Right lung (tissue), 10 donors: ENCODE results near the gene ZNF619. TPM values are rescaled to one million over a fixed set of nuclear protein-coding genes. Genes with fewer than 3 reads are reported as not detected.
"Not testable (repeated sequence)": the region's sequence is repeated elsewhere in the genome, so short reads cannot be mapped to it uniquely, and the experiment has no call there.

Experiments
- DNase-seq, 2 donors: peaks; one replicate each; pipeline ENCODE4 v3.0.0-alpha.2; 2013
- long read RNA-seq, 8 donors: transcript quantifications; one replicate each; lab custom pipeline, GENCODE V29; 2026
- polyA plus RNA-seq, 5 donors: library from polyadenylated mRNA; unstranded; fragments of 120-200 nt; gene quantifications; one replicate each; pipeline versions ENCODE4 v1.2.1 to v1.2.3, GENCODE V29; 2013; ENCODE audit warnings: inconsistent platforms in 1 of 5, low replicate concordance in 1 of 5; ENCODE audit not compliant: insufficient read length in 5 of 5, insufficient read depth in 1 of 5

The ZNF619 gene
- polyA plus RNA-seq = 1 to 10 TPM; 5.4 to 8.1 (median 7.1) TPM
- long read RNA-seq, donor 1 = 0 reads
- long read RNA-seq, donor 2 = 0 reads
- long read RNA-seq, donor 3, partial matches to known transcripts = 0 of 1 reads
- long read RNA-seq, donor 3, other reads (novel, unspliced or antisense) = 0 of 1 reads
- long read RNA-seq, donor 4 = 0 reads
- long read RNA-seq, donor 5, partial matches to known transcripts = 0 of 1 reads
- long read RNA-seq, donor 5, other reads (novel, unspliced or antisense) = 0 of 1 reads
- long read RNA-seq, donor 6 = 0 reads
- long read RNA-seq, donor 7, full-length matches to known transcripts = 1 of 1 reads
- long read RNA-seq, donor 7, partial matches to known transcripts = 0 of 1 reads
- long read RNA-seq, donor 7, other reads (novel, unspliced or antisense) = 0 of 1 reads
- long read RNA-seq, donor 8 = 0 reads

- peak; percentile 72 to 74 for DNase-seq
Measured at GRCh38 chr3:40476478-40477470, at the start of gene ZNF619. TSS of gene ZNF619 (plus strand) at chr3:40477122. CDS start at chr3:40477980, 858 bp downstream.

GRCh38 chr3:40432793-40433192, 44.1 kb upstream of the ZNF619 start:
- no peak for DNase-seq

- DNase-seq = no peak
Measured at GRCh38 chr3:40437889-40438288, 39.0 kb upstream of the ZNF619 start.

DNA sequence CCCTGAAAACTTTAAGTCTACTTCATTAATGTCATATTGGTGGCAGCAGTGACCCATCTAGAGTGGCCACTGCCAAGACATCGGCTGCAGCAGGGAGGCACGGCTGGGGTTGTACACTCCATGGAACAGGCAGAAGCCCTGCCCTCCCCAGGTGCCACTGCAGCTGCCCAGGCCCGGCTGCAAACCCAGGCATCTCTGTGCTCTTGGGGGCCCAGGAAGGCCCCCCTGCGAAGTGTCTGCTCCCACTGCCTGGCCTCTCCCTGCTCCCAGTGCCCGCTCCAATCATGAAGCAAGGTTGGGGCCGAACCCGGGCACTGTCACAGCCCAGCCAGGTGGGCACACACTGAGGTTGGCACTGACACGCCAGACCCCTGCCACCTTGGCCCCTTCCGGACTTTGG, 31.9 kb upstream of the ZNF619 start:
- DNase-seq = no peak

DNA sequence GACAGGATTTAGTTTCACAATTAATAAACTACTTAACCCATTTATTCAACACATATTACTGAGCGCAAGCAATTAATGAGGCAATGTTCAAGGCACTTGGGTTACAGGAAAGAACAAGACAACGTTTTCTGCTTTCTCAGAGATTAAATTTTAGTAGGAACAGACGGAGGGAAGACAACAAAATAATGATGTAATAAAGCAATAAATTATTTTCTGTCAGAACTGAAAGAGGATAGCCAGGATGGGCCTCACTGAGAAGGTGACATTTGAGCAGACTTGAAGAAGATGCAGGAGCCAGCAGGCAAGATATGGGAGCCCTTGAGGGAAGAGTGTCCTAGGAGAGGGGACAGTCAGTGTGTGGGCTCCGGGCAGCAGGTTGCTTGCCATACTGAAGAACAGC, 31.0 kb upstream of the ZNF619 start:
- no peak for DNase-seq

DNA sequence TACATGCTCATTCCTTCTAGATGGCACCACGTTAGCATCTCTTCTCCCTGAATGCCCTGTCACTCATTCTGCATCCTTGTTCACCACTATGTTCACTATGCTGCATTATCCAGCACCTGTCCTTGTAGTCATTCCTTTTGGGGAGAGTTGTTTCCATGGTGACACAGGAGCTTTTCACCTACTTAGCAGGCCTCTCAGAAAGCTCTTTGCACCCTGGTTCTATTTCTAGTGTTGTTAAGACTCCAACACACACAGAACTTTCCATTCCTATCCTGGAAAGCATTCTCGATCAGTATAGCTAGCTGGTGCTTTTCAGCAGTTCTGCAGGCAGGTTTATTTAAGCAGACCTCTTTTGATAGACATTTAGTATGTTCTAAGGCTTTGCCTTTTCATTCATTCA, 26.5 kb upstream of the ZNF619 start:
- no peak for DNase-seq

DNA sequence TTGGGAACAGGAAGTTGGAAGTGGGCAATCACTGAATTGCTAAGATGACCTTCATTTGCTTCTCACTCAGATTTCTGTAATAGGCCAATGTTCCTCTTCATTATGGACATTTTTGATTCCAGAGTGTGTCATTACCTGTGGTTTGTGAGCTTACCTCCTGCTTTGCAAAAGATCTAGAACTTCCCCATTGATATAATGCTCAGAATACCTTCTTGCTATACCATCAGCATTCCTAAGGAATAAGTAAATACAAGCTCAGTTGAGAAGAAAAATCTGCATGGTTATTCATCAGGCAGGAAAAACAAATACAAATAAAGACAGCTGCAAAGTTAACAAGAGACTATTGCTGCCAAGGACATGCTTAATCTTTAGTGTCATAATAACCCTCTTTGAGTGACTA, 25.4 kb upstream of the ZNF619 start:
- DNase-seq = no peak

GRCh38 chr3:40452057-40452456, 24.9 kb upstream of the ZNF619 start:
- no peak for DNase-seq

DNA sequence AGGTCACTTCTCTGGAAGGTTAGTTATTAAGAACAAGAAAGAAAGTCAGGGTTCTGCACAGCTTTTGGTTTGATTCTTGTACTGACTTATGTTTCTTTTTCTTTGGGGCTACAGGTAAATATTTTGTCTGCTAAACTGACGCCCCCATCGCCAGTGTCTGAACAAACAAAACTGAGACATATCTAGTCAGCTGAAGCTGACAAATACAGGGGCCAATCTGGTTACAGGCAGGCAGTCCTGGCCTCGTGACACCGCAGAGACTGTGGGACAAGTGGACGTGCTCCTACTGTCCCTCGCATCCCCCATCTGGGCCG, 24.4 kb upstream of the ZNF619 start:
- DNase-seq = no peak

DNA sequence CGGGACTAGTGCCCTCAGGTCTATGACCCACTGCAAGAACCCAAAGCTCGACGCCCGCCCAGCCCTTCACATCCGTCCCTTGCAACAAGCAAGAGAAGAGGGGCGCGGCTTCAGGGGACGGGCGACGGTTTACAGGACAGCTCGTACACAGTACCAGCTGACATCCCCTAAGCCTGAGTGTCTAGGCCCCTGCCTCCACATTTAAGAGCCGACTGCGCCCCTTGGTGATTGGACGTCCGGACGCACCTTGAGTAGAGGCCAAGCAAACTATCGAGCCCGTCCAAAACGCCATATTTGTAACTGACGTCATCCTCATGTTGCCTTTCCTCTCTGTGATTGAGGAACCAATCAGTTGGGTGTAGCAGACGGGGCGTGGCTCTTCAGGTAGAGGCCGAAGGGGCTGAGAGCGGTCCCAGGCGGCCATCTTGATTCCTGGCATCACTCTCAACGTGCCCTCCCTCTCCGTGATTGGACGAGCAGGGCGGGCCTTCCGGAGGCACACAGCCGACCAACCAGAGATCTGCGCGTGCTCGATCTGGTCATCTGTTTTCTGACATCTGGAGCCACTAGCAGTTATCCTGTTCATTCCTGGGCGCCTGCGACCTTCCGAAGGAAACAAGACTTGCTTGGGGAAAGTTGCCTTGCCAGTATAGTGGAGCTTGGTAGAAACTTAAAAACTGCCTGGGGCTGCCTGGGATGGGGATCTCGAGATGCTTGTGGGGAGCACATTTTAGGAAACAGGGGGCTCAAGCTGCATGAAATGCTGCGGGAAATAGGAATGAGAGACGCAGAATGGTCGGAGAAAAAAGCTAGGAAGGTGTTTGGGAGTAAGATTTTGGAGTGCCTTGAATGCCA, 23.8 kb upstream of the ZNF619 start:
- peak; percentile 96 to 98 for DNase-seq

- no peak for DNase-seq
Measured at GRCh38 chr3:40453933-40454332, 23.0 kb upstream of the ZNF619 start.

DNA sequence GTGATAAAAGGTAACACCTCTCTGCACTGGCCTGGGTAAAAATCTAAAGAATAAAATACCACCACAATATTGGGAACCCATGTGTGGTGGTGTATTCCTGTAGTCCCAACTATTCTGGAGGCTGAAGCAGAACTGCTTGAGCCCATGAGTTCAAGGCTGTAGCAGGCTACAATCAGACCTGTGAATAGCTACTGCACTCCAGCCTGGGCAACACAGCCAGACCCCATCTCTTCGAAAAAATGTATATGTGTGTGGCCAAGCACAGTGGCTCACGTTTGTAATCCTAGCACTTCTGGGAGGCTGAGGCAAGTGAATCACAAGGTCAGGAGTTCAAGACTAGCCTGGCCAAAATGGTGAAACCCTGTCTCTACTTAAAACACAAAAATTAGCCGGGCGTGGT, 21.6 kb upstream of the ZNF619 start:
- no peak for DNase-seq

DNA sequence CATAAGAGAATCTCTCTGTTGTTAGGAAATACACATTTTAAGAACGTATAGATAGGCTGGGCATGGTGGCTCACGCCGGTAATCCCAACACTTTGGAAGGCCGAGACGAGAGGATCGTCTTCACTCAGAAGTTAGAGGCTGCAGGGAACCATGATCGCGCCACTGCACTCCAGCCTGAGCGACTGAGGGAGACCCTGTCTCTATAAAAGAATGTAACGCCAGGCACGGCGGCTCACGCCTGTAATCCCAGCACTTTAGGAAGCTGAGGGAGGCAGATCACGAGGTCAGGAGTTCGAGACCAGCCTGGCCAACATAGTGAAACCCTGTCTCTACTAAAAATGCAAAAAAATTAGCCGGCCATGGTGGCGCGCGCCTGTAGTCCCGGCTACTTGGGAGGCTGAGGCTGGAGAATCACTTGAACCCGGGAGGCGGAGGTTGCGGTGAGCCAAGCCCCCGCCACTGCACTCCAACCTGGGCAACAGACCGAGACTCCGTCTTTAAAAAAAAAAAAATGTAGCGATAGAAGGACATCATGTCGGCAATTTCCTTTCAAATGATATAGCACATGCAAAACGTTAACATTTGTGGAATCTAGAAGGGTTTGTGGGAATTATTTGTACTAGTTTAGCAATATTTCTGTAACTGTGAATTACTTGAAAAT, 20.5 kb upstream of the ZNF619 start:
- no peak for DNase-seq

- peak; percentile 96 for DNase-seq
Measured at GRCh38 chr3:40456940-40457823, 19.7 kb upstream of the ZNF619 start, which contains the start of gene RPL14. TSS of gene RPL14 (plus strand) at chr3:40457339. CDS start at chr3:40457472, 133 bp downstream.

DNA sequence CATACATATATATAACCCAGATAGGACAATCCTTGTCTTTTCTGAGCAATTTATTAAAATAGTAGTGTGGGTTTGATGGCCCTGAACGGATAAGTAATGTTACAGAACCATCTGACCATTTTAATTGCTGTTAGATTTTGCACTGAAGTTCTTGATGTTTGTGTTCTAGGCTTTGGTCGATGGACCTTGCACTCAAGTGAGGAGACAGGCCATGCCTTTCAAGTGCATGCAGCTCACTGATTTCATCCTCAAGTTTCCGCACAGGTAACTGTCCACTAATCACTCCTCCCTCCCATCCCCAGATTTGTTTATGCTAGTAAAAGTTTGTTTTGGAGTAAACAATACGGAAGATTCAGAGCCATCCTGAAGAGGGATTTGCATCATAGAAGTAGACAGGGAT, 18.4 kb upstream of the ZNF619 start:
- no peak for DNase-seq

DNA sequence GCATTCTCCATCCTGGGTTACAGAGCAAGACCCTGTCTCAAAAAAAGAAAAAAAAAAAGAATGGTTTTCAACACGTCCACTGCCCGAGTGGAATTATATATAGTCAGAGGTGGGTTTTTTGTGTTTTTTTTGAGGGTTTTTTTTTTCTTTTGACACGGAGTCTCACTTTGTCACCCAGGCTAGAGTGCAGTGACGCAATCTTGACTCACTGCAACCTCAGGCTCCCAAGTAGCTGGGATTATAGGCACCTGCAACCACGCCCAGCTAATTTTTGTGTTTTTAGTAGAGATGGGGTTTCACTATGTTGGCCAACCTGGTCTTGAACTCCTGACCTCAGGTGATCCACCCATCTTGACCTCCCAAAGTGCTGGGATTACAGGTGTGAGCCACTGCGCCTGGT, 16.4 kb upstream of the ZNF619 start:
- not testable (repeated sequence) for DNase-seq

DNA sequence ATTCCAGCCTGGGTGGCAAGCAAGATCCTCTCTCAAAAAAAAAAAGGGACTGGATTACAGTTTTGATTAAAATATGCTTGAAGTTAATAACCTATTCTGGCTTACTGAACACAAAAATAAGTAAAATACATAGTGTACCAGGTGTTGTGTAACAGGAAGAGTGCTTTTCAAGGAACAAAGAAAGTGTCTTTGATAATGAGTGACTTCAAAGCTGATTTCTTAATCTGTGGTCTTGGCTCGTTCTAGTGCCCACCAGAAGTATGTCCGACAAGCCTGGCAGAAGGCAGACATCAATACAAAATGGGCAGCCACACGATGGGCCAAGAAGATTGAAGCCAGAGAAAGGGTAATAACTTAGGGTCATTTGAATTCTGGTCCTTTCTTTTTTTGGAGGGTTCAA, 15.8 kb upstream of the ZNF619 start:
- no peak for DNase-seq

DNA sequence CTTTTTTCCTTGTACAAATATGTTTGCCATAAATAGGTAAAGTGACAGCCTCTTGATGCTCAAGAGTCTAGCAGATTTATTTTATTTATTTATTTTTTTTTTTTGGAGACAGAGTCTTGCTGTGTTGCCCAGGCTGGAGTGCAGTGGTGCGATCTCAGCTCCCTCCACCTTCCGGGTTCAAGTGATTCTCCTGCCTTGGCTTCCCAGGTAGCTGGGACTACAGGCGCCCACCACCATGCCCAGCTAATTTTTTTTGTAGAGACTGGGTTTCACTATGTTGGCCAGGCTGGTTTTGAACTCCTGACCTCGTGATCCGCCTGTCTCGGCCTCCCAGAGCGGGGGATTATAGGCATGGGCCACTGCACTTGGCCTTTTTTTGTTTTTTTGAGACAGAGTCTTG, 14.1 kb upstream of the ZNF619 start:
- DNase-seq = not testable (repeated sequence)

- no peak for DNase-seq
Measured at GRCh38 chr3:40463579-40463978, 13.3 kb upstream of the ZNF619 start.
